K562 (cell line): ENCODE measurements around the gene PRM2. TPM values are rescaled to one million over a fixed set of nuclear protein-coding genes. Genes with fewer than 3 reads are reported as not detected.

Experiments used
- CBFA2T3 ChIP-seq: fragments of 450-650 bp; IDR thresholded peaks from 2 replicates; pipeline ENCODE4 v1.6.1; 2017
- DPF2 ChIP-seq: fragments of 450-650 bp; IDR thresholded peaks from 2 replicates; pipeline ENCODE4 v1.6.1; 2016
- EP400 ChIP-seq: fragments of 450-650 bp; IDR thresholded peaks from 2 replicates; pipeline ENCODE4 v1.6.1; 2017; ENCODE audit warnings: antibody characterized with exemption, mild to moderate bottlenecking, moderate library complexity
- EZH2 ChIP-seq: IDR thresholded peaks from 2 replicates; pipeline ENCODE4 v1.6.1; 2012; ENCODE audit warnings: low read depth, mild to moderate bottlenecking, inconsistent platforms, low read length, borderline replicate concordance
- MAFF ChIP-seq: IDR thresholded peaks from 2 replicates; pipeline ENCODE4 v1.6.1; 2012; ENCODE audit warnings: low read length, improper control_type of control experiment
- NCOA4 ChIP-seq: fragments of 450-650 bp; IDR thresholded peaks from 2 replicates; pipeline ENCODE4 v1.6.1; 2018; ENCODE audit warnings: mild to moderate bottlenecking; ENCODE audit not compliant: partially characterized antibody
- NRF1 ChIP-seq, 2 experiments: fragments of 450-650 bp; IDR thresholded peaks in 1 of 2; conservative IDR thresholded peaks in 1 of 2; 2 replicates each; pipeline ENCODE4 v1.6.1; 2014; ENCODE audit warnings: mild to moderate bottlenecking in 2 of 2
- PHF21A ChIP-seq: fragments of 450-650 bp; IDR thresholded peaks from 2 replicates; pipeline ENCODE4 v1.6.1; 2017; ENCODE audit warnings: low read depth, borderline replicate concordance
- PTTG1 ChIP-seq: fragments of 450-650 bp; IDR thresholded peaks from 2 replicates; pipeline ENCODE4 v1.6.1; 2016; ENCODE audit warnings: low read depth, mild to moderate bottlenecking, missing genetic modification characterization, missing compliant biosample characterization
- RBM15 ChIP-seq: fragments of 200-400 bp; formaldehyde crosslinking; IDR thresholded peaks from 2 replicates; pipeline ENCODE4 v1.6.1; 2018; ENCODE audit warnings: mild to moderate bottlenecking, low read length, moderate library complexity; ENCODE audit not compliant: insufficient read depth
- RUNX1 ChIP-seq: sonication (generic); IDR thresholded peaks from 2 replicates; pipeline ENCODE4 v1.6.1; 2016; ENCODE audit warnings: antibody characterized with exemption, low read depth
- SMARCA4 ChIP-seq: fragments of 450-650 bp; IDR thresholded peaks from 2 replicates; pipeline ENCODE4 v1.6.1; 2016
- SREBF2 ChIP-seq: sonication (generic); formaldehyde crosslinking; IDR thresholded peaks from 2 replicates; pipeline ENCODE4 v1.4.0; 2020; ENCODE audit warnings: mild to moderate bottlenecking, missing genetic modification reagents
- ZNF316 ChIP-seq: fragments of 450-650 bp; IDR thresholded peaks from 2 replicates; pipeline ENCODE4 v1.6.1; 2016
- ZNF778 ChIP-seq: fragments of 450-650 bp; formaldehyde crosslinking; IDR thresholded peaks from 2 replicates; pipeline ENCODE4 v1.4.0; 2020; ENCODE audit warnings: mild to moderate bottlenecking, moderate library complexity
- polyA plus RNA-seq, 8 experiments: library from polyadenylated mRNA; depleted of rRNA in 4 of 8; stranded (reverse) in 5 of 8; unstranded in 3 of 8; fragments of >200 nt; fragmentation: Nextera tagmentation in 2 of 8; fragmentation: Illumina TruSeq in 1 of 8; extraction: Ambion mirVana in 2 of 8; extraction: Trizol in 1 of 8; gene quantifications; 2 replicates each; pipeline versions ENCODE4 v1.2.1 to v1.2.3, GENCODE V29; 2011 to 2014; ENCODE audit warnings: inconsistent platforms in 1 of 8, missing spikeins in 1 of 8
- total RNA-seq, 7 experiments: library from RNA; depleted of rRNA in 6 of 7; stranded (reverse); fragments of >200 nt in 6 of 7; fragmentation: Illumina TruSeq in 2 of 7; extraction: Trizol in 2 of 7; gene quantifications; 2 replicates each; pipeline versions ENCODE4 v1.2.1 to v1.2.3, GENCODE V29; 2011 to 2021; ENCODE audit warnings: low replicate concordance in 1 of 7
- TF ChIP-seq, protein P1 (sequence below), 2 experiments: fragments of 450-650 bp in 1 of 2; sonication (generic) in 1 of 2; formaldehyde crosslinking; conservative IDR thresholded peaks; 2 replicates each; pipeline versions ENCODE4 v1.4.0 to v1.8.1; 2020 to 2022; ENCODE audit warnings: mild to moderate bottlenecking in 1 of 2, missing genetic modification reagents in 1 of 2
- TF ChIP-seq, protein P2 (sequence below): sonication (generic); formaldehyde crosslinking; IDR thresholded peaks from 2 replicates; pipeline ENCODE4 v1.8.0; 2023; ENCODE audit warnings: mild to moderate bottlenecking, missing genetic modification reagents
- TF ChIP-seq, protein P3 (sequence below): fragments of 450-650 bp; IDR thresholded peaks from 2 replicates; pipeline ENCODE4 v1.6.1; 2016; ENCODE audit warnings: antibody characterized with exemption
- TF ChIP-seq, protein P4 (sequence below): fragments of 250-450 bp; sonication (Bioruptor Pico); IDR thresholded peaks from 2 replicates; pipeline ENCODE4 v1.8.0; 2022; ENCODE audit warnings: moderate library complexity, mild to moderate bottlenecking, inconsistent platforms
- TF ChIP-seq, protein P5 (sequence below): fragments of 450-650 bp; IDR thresholded peaks from 2 replicates; pipeline ENCODE4 v1.6.1; 2016; ENCODE audit warnings: mild to moderate bottlenecking

Gene PRM2
- total and polyA plus RNA-seq, 9 of the 15 experiments (the other 6 are each of a cell fraction or from before 2014, with no cell fraction given): not detected

DNA sequence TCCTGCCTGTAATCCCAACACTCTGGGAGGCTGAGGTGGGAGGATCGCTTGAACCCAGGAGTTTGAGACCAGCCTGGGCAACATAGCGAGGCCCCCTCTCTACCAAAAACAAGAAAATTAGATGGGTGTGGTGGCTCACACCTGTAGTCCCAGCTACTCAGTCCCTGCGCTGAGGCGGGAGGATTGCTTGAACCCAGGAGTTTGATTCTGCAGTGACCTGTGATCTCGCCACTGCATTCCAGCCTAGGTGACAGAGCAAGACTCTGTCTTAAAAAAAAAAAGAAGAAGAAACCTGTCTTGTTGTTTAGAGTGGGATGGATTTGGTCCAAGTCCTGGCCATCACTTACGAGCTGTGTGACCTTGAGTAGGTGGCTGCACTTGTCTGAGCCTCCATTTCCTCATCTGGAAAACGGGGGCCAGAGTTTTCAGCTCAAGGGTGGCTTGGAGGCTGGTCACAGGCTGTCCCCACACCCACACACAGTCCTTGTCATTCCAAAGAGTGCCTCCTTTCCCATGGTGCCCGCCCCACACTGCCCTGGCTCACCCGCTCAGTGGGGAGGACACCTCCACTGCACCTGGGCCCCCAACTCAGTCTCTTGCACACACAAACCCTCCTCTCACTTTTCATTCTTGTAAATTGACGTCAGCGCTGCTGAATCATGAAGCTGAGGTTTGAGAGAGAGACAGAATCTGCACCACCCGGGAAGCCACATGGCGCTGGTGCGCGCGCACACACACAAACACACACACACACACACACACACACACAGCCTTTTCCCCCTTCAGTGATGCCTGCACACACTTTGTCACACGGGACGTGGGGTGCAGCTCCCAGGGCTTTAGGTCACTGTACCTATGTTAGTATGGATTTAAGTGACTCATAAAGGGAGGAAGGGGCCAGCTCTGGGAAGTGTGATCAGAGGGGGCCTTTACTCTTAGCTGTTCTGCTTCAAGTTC, 24.5 kb downstream of the PRM2 start (continued):
- TF ChIP-seq, protein P1, sequence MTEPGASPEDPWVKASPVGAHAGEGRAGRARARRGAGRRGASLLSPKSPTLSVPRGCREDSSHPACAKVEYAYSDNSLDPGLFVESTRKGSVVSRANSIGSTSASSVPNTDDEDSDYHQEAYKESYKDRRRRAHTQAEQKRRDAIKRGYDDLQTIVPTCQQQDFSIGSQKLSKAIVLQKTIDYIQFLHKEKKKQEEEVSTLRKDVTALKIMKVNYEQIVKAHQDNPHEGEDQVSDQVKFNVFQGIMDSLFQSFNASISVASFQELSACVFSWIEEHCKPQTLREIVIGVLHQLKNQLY (CRISPR knock-in tag; conservative IDR thresholded peaks at IDR 0.05): no peak
- TF ChIP-seq, protein P2, sequence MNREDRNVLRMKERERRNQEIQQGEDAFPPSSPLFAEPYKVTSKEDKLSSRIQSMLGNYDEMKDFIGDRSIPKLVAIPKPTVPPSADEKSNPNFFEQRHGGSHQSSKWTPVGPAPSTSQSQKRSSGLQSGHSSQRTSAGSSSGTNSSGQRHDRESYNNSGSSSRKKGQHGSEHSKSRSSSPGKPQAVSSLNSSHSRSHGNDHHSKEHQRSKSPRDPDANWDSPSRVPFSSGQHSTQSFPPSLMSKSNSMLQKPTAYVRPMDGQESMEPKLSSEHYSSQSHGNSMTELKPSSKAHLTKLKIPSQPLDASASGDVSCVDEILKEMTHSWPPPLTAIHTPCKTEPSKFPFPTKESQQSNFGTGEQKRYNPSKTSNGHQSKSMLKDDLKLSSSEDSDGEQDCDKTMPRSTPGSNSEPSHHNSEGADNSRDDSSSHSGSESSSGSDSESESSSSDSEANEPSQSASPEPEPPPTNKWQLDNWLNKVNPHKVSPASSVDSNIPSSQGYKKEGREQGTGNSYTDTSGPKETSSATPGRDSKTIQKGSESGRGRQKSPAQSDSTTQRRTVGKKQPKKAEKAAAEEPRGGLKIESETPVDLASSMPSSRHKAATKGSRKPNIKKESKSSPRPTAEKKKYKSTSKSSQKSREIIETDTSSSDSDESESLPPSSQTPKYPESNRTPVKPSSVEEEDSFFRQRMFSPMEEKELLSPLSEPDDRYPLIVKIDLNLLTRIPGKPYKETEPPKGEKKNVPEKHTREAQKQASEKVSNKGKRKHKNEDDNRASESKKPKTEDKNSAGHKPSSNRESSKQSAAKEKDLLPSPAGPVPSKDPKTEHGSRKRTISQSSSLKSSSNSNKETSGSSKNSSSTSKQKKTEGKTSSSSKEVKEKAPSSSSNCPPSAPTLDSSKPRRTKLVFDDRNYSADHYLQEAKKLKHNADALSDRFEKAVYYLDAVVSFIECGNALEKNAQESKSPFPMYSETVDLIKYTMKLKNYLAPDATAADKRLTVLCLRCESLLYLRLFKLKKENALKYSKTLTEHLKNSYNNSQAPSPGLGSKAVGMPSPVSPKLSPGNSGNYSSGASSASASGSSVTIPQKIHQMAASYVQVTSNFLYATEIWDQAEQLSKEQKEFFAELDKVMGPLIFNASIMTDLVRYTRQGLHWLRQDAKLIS: peak; percentile 36; the same call in 1 of the 2 replicates
- TF ChIP-seq MAFF (0 out of 2 replicates have a peak, but pooled peaks have one; percentile 11), CBFA2T3 (0 out of 2 replicates have a peak, but pooled peaks have one; percentile 14), NRF1 (conservative IDR thresholded peaks at IDR 0.05 in 1 of 2, IDR thresholded peaks at IDR 0.05 in 1 of 2) (peak; percentile 70), PHF21A (no peak; the same call in 1 of the 2 replicates), ZNF778 (CRISPR knock-in tag) (no peak), RUNX1 (no peak), RBM15 (no peak), EP400 (peak; percentile 39; the same call in 1 of the 2 replicates), PTTG1 (no peak), SMARCA4 (peak; percentile 64), SREBF2 (CRISPR knock-in tag) (no peak), NCOA4 (no peak), ZNF316 (peak; percentile 42; the same call in 1 of the 2 replicates), EZH2 (no peak), DPF2 (peak; percentile 66)
- TF ChIP-seq, protein P3, sequence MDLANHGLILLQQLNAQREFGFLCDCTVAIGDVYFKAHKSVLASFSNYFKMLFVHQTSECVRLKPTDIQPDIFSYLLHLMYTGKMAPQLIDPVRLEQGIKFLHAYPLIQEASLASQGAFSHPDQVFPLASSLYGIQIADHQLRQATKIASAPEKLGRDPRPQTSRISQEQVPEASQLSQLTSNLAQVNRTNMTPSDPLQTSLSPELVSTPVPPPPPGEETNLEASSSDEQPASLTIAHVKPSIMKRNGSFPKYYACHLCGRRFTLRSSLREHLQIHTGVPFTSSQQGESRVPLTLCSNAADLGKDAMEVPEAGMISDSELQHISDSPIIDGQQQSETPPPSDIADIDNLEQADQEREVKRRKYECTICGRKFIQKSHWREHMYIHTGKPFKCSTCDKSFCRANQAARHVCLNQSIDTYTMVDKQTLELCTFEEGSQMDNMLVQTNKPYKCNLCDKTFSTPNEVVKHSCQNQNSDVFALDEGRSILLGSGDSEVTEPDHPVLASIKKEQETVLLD: no peak
- TF ChIP-seq, protein P4, sequence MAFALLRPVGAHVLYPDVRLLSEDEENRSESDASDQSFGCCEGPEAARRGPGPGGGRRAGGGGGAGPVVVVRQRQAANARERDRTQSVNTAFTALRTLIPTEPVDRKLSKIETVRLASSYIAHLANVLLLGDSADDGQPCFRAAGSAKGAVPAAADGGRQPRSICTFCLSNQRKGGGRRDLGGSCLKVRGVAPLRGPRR (CRISPR knock-in tag): no peak
- TF ChIP-seq, protein P5, sequence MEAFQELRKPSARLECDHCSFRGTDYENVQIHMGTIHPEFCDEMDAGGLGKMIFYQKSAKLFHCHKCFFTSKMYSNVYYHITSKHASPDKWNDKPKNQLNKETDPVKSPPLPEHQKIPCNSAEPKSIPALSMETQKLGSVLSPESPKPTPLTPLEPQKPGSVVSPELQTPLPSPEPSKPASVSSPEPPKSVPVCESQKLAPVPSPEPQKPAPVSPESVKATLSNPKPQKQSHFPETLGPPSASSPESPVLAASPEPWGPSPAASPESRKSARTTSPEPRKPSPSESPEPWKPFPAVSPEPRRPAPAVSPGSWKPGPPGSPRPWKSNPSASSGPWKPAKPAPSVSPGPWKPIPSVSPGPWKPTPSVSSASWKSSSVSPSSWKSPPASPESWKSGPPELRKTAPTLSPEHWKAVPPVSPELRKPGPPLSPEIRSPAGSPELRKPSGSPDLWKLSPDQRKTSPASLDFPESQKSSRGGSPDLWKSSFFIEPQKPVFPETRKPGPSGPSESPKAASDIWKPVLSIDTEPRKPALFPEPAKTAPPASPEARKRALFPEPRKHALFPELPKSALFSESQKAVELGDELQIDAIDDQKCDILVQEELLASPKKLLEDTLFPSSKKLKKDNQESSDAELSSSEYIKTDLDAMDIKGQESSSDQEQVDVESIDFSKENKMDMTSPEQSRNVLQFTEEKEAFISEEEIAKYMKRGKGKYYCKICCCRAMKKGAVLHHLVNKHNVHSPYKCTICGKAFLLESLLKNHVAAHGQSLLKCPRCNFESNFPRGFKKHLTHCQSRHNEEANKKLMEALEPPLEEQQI: no peak
